WERI-Rb-1 (cell line): ENCODE measurements around the gene RAB11FIP2.

Experiments
- DNase-seq: peaks from one replicate; pipeline ENCODE4 v3.0.0-alpha.2; 2020
- H3K27ac ChIP-seq: fragments of 250-450 bp; sonication (Bioruptor Pico); 2 replicates; pipeline ENCODE4 v1.5.1; 2020; ENCODE audit warnings: mild to moderate bottlenecking, moderate library complexity
- H3K27me3 ChIP-seq: fragments of 250-450 bp; sonication (Bioruptor Pico); 2 replicates; pipeline ENCODE4 v1.5.1; 2021; ENCODE audit warnings: mild to moderate bottlenecking, low read depth, moderate library complexity; ENCODE audit not compliant: insufficient read depth, severe bottlenecking
- H3K36me3 ChIP-seq: fragments of 250-450 bp; sonication (Bioruptor Pico); 2 replicates; pipeline ENCODE4 v1.5.1; 2020; ENCODE audit warnings: mild to moderate bottlenecking, moderate library complexity
- H3K4me3 ChIP-seq: 2 replicates; pipeline ENCODE4 v1.5.1; 2011; ENCODE audit warnings: low read depth, mild to moderate bottlenecking, control low read depth, low read length
- H3K9me3 ChIP-seq: fragments of 250-450 bp; sonication (Bioruptor Pico); 2 replicates; pipeline ENCODE4 v1.5.1; 2021; ENCODE audit warnings: mild to moderate bottlenecking, moderate library complexity; ENCODE audit not compliant: severe bottlenecking
- CTCF ChIP-seq: IDR thresholded peaks from 2 replicates; pipeline ENCODE4 v1.5.1; 2011; ENCODE audit warnings: low read depth, mild to moderate bottlenecking, control low read depth, inconsistent platforms, low read length

Gene RAB11FIP2

GRCh38 chr10:118042827-118043242 lies 3.9 kb downstream of the RAB11FIP2 start:
- no peak for TF ChIP-seq CTCF
- Histone ChIP-seq H3K9me3 (no peaks in the 10 kb centered on the region), H3K36me3 (peaks cover 3% of the 10 kb centered on the region; the same call in 1 of the 2 replicates), H3K27ac (no peak overlapping the region), H3K4me3 (no peak overlapping the region), H3K27me3 (no peaks in the 10 kb centered on the region)
- no peak for DNase-seq

GRCh38 chr10:118042336-118042735 lies 4.4 kb downstream of the RAB11FIP2 start:
- Histone ChIP-seq H3K4me3 (no peak overlapping the region), H3K27ac (no peak overlapping the region), H3K9me3 (no peaks in the 10 kb centered on the region), H3K27me3 (no peaks in the 10 kb centered on the region), H3K36me3 (peaks cover 3% of the 10 kb centered on the region; the same call in 1 of the 2 replicates)
- DNase-seq = no peak
- no peak for TF ChIP-seq CTCF

GRCh38 chr10:118041316-118041715 lies 5.4 kb downstream of the RAB11FIP2 start:
- no peak for TF ChIP-seq CTCF
- no peak for DNase-seq
- no peaks in the 10 kb centered on the region for H3K27me3 ChIP-seq
- no peaks in the 10 kb centered on the region for H3K9me3 ChIP-seq
- peaks cover 1% of the 10 kb centered on the region; the same call in 1 of the 2 replicates for H3K36me3 ChIP-seq
- H3K27ac ChIP-seq = no peak overlapping the region
- no peak overlapping the region for H3K4me3 ChIP-seq

GRCh38 chr10:118036281-118036875 lies 10.4 kb downstream of the RAB11FIP2 start:
- Histone ChIP-seq H3K36me3 (no peaks in the 10 kb centered on the region; the same call in 1 of the 2 replicates), H3K27me3 (no peaks in the 10 kb centered on the region), H3K27ac (no peak overlapping the region), H3K9me3 (no peaks in the 10 kb centered on the region), H3K4me3 (no peak overlapping the region)
- DNase-seq = no peak
- TF ChIP-seq CTCF = no peak

- H3K9me3 ChIP-seq = no peaks in the 10 kb centered on the region
- no peaks in the 10 kb centered on the region for H3K27me3 ChIP-seq
- TF ChIP-seq CTCF = no peak
- H3K27ac ChIP-seq = no peak overlapping the region
- no peak for DNase-seq
- no peak overlapping the region for H3K4me3 ChIP-seq
- no peaks in the 10 kb centered on the region; the same call in 1 of the 2 replicates for H3K36me3 ChIP-seq
These were observed 11.3 kb downstream of the RAB11FIP2 start for GRCh38 chr10:118035354-118036005.
